IPS DF 6.9 (cell line): ENCODE measurements around the gene ASCC1.
A peak's percentile ranks its signal among the peaks of the same experiment; 100 is the strongest.

Experiments used
- DNase-seq: peaks from one replicate; pipeline ENCODE4 v3.0.0-alpha.2; 2013; ENCODE audit warnings: low read depth, low spot score
- H3K27ac ChIP-seq: one replicate; pipeline ENCODE4 v1.5.1; 2013; ENCODE audit warnings: low read length, control low read depth
- H3K27me3 ChIP-seq: 2 replicates; pipeline ENCODE4 v1.6.1; 2013; ENCODE audit warnings: mild to moderate bottlenecking, low read length; ENCODE audit not compliant: control insufficient read depth, insufficient read depth
- H3K36me3 ChIP-seq: 2 replicates; pipeline ENCODE4 v1.6.1; 2013; ENCODE audit warnings: low read length; ENCODE audit not compliant: control insufficient read depth, insufficient read depth
- H3K4me1 ChIP-seq: 2 replicates; pipeline ENCODE4 v1.6.1; 2013; ENCODE audit warnings: low read length; ENCODE audit not compliant: control insufficient read depth, insufficient read depth
- H3K4me3 ChIP-seq: 2 replicates; pipeline ENCODE4 v1.5.1; 2013; ENCODE audit warnings: mild to moderate bottlenecking, low read length
- H3K9me3 ChIP-seq: 2 replicates; pipeline ENCODE4 v1.6.1; 2013; ENCODE audit warnings: low read length, inconsistent platforms; ENCODE audit not compliant: control insufficient read depth, insufficient read depth
- WGBS: extraction: QIAGEN DNeasy Blood & Tissue Kit; methylation state at CpG from one replicate; pipeline ENCODE4 v1.1.7; 2013; ENCODE audit warnings: mixed read lengths, missing lambda C conversion rate; ENCODE audit not compliant: insufficient read length, insufficient coverage; 5-methylcytosine and 5-hydroxymethylcytosine counted together

Gene ASCC1

GRCh38 chr10:72092987-72093386 is 123.1 kb downstream of the ASCC1 start:
- no peak overlapping the region for H3K27ac ChIP-seq
- H3K9me3 ChIP-seq: no peaks in the 10 kb centered on the region
- WGBS: no CpG with 5 or more reads among the region's 2 CpGs

GRCh38 chr10:72092171-72092924 is 123.7 kb downstream of the ASCC1 start:
- no peak overlapping the region for H3K27ac ChIP-seq
- H3K4me3 ChIP-seq: no peak overlapping the region
- no peak for DNase-seq
- no peaks in the 10 kb centered on the region; the same call in 1 of the 2 replicates for H3K36me3 ChIP-seq
- H3K9me3 ChIP-seq: no peaks in the 10 kb centered on the region
- H3K4me1 ChIP-seq: peaks cover 9% of the 10 kb centered on the region
- peaks cover 17% of the 10 kb centered on the region for H3K27me3 ChIP-seq
- WGBS: no CpG with 5 or more reads among the region's 8 CpGs

More at GRCh38 chr10:72092987-72093386, 123.1 kb downstream of the ASCC1 start:
- no peak overlapping the region for H3K4me3 ChIP-seq
- H3K4me1 ChIP-seq: peaks cover 7% of the 10 kb centered on the region
- peaks cover 11% of the 10 kb centered on the region for H3K27me3 ChIP-seq
- H3K36me3 ChIP-seq: no peaks in the 10 kb centered on the region; the same call in 1 of the 2 replicates
- DNase-seq: no peak

- H3K9me3 ChIP-seq: no peaks in the 10 kb centered on the region
- no CpG with 5 or more reads among the region's 3 CpGs for WGBS
- no peaks in the 10 kb centered on the region; the same call in 1 of the 2 replicates for H3K36me3 ChIP-seq
- H3K27ac ChIP-seq: no peak overlapping the region
- H3K27me3 ChIP-seq: peaks cover 22% of the 10 kb centered on the region
- H3K4me1 ChIP-seq: peaks cover 10% of the 10 kb centered on the region
- no peak for DNase-seq
- H3K4me3 ChIP-seq: no peak overlapping the region
These were observed 125.8 kb downstream of the ASCC1 start for GRCh38 chr10:72090326-72090725.

- Histone ChIP-seq H3K36me3 (no peaks in the 10 kb centered on the region; the same call in 1 of the 2 replicates), H3K27ac (no peak overlapping the region), H3K9me3 (no peaks in the 10 kb centered on the region), H3K4me3 (no peak overlapping the region), H3K4me1 (peaks cover 10% of the 10 kb centered on the region), H3K27me3 (peaks cover 24% of the 10 kb centered on the region)
- DNase-seq: no peak
- WGBS: no CpG with 5 or more reads among the region's 6 CpGs
These were observed 126.5 kb downstream of the ASCC1 start for GRCh38 chr10:72089618-72090017.

- H3K36me3 ChIP-seq: no peaks in the 10 kb centered on the region; the same call in 1 of the 2 replicates
- peaks cover 10% of the 10 kb centered on the region for H3K4me1 ChIP-seq
- H3K9me3 ChIP-seq: no peaks in the 10 kb centered on the region
- H3K27me3 ChIP-seq: peaks cover 24% of the 10 kb centered on the region
- peak overlapping the region; percentile 12; the same call in 1 of the 2 replicates for H3K4me3 ChIP-seq
- DNase-seq: no peak
- H3K27ac ChIP-seq: no peak overlapping the region
- WGBS: no CpG with 5 or more reads among the region's 14 CpGs
These were observed 127.0 kb downstream of the ASCC1 start for GRCh38 chr10:72088889-72089575.

- no peak for DNase-seq
- Histone ChIP-seq H3K4me1 (peaks cover 10% of the 10 kb centered on the region), H3K4me3 (peak within 1 kb of the TSS; percentile 45), H3K27ac (no peak within 1 kb of the TSS), H3K9me3 (no peaks in the 10 kb centered on the region), H3K36me3 (no peaks in the 10 kb centered on the region; the same call in 1 of the 2 replicates), H3K27me3 (peaks cover 24% of the 10 kb centered on the region)
- no CpG with 5 or more reads among the region's 65 CpGs for WGBS
These were observed 127.8 kb downstream of the ASCC1 start, which contains the start of gene SPOCK2 for GRCh38 chr10:72087969-72088888. TSS of gene SPOCK2 (minus strand) at chr10:72088551. CDS start at chr10:72088328, 223 bp downstream.

- H3K36me3 ChIP-seq: no peaks in the 10 kb centered on the region; the same call in 1 of the 2 replicates
- no peak for DNase-seq
- H3K27ac ChIP-seq: no peak overlapping the region
- H3K9me3 ChIP-seq: no peaks in the 10 kb centered on the region
- peak overlapping the region; percentile 45; the same call in 1 of the 2 replicates for H3K4me3 ChIP-seq
- peaks cover 24% of the 10 kb centered on the region for H3K27me3 ChIP-seq
- H3K4me1 ChIP-seq: peaks cover 10% of the 10 kb centered on the region
- WGBS: no CpG with 5 or more reads among the region's 50 CpGs
These were observed 128.6 kb downstream of the ASCC1 start for GRCh38 chr10:72087392-72087968.

GRCh38 chr10:72086466-72087391 is 129.3 kb downstream of the ASCC1 start:
- Histone ChIP-seq H3K36me3 (no peaks in the 10 kb centered on the region; the same call in 1 of the 2 replicates), H3K27me3 (peaks cover 24% of the 10 kb centered on the region), H3K9me3 (no peaks in the 10 kb centered on the region), H3K4me1 (peaks cover 10% of the 10 kb centered on the region), H3K27ac (no peak overlapping the region), H3K4me3 (peak overlapping the region; percentile 45; the same call in 1 of the 2 replicates)
- DNase-seq: no peak
- no CpG with 5 or more reads among the region's 61 CpGs for WGBS

GRCh38 chr10:72085864-72086465 is 130.1 kb downstream of the ASCC1 start:
- Histone ChIP-seq H3K27me3 (peaks cover 24% of the 10 kb centered on the region), H3K4me1 (peaks cover 10% of the 10 kb centered on the region)
- no CpG with 5 or more reads among the region's 1 CpG for WGBS

More at GRCh38 chr10:72085864-72086465, 130.1 kb downstream of the ASCC1 start:
- Histone ChIP-seq H3K4me3 (no peak overlapping the region), H3K9me3 (no peaks in the 10 kb centered on the region), H3K27ac (no peak overlapping the region), H3K36me3 (no peaks in the 10 kb centered on the region; the same call in 1 of the 2 replicates)
- DNase-seq: no peak
